ENCODE data around the gene ETV6.
A peak's percentile ranks its signal among the peaks of the same experiment; 100 is the strongest.

The ETV6 gene

GRCh38 chr12:11776316-11776715 lies 126.8 kb downstream of the ETV6 start:
- DNase-seq (ENCODE audit: insufficient read length): no peak
- no peak for FAIRE-seq
- TF ChIP-seq TAF1 (IDR thresholded peaks at IDR 0.05; ENCODE audit: borderline replicate concordance, low read depth, low read length) (no peak), POLR2AphosphoS5 (IDR thresholded peaks at IDR 0.05; ENCODE audit: low read depth, low read length) (no peak), POLR2A (IDR thresholded peaks at IDR 0.05; ENCODE audit: low read depth, low read length) (no peak)

GRCh38 chr12:11777451-11777850 lies 128.0 kb downstream of the ETV6 start:
- FAIRE-seq (peak; percentile 5), DNase-seq (ENCODE audit: insufficient read length) (no peak)
- TF ChIP-seq POLR2AphosphoS5 (IDR thresholded peaks at IDR 0.05; ENCODE audit: low read depth, low read length) (no peak), TAF1 (IDR thresholded peaks at IDR 0.05; ENCODE audit: borderline replicate concordance, low read depth, low read length) (no peak), POLR2A (IDR thresholded peaks at IDR 0.05; ENCODE audit: low read depth, low read length) (no peak; the same call in 1 of the 2 replicates)

- DNase-seq (ENCODE audit: insufficient read length): no peak
- FAIRE-seq: peak; percentile 64
- TF ChIP-seq POLR2A (IDR thresholded peaks at IDR 0.05; ENCODE audit: low read depth, low read length): no peak
- no peak for TF ChIP-seq POLR2AphosphoS5 (IDR thresholded peaks at IDR 0.05; ENCODE audit: low read depth, low read length)
- no peak for TF ChIP-seq TAF1 (IDR thresholded peaks at IDR 0.05; ENCODE audit: borderline replicate concordance, low read depth, low read length)
Measured at GRCh38 chr12:11777962-11778361, 128.5 kb downstream of the ETV6 start.

GRCh38 chr12:11778713-11779685 lies 129.5 kb downstream of the ETV6 start:
- DNase-seq (ENCODE audit: insufficient read length) (no peak), FAIRE-seq (peak; percentile 88)
- TF ChIP-seq POLR2A (IDR thresholded peaks at IDR 0.05; ENCODE audit: low read depth, low read length) (no peak), POLR2AphosphoS5 (IDR thresholded peaks at IDR 0.05; ENCODE audit: low read depth, low read length) (no peak), TAF1 (IDR thresholded peaks at IDR 0.05; ENCODE audit: borderline replicate concordance, low read depth, low read length) (no peak)

GRCh38 chr12:11780521-11781101 lies 131.1 kb downstream of the ETV6 start:
- TF ChIP-seq TAF1 (IDR thresholded peaks at IDR 0.05; ENCODE audit: borderline replicate concordance, low read depth, low read length): no peak
- peak; percentile 76 for TF ChIP-seq POLR2AphosphoS5 (IDR thresholded peaks at IDR 0.05; ENCODE audit: low read depth, low read length)
- 0 out of 2 replicates have a peak, but pooled peaks have one; percentile 18 for TF ChIP-seq POLR2A (IDR thresholded peaks at IDR 0.05; ENCODE audit: low read depth, low read length)
- FAIRE-seq: no peak
- no peak for DNase-seq (ENCODE audit: insufficient read length)

GRCh38 chr12:11782914-11783420 lies 133.5 kb downstream of the ETV6 start:
- TF ChIP-seq POLR2A (IDR thresholded peaks at IDR 0.05; ENCODE audit: low read depth, low read length): no peak
- TF ChIP-seq TAF1 (IDR thresholded peaks at IDR 0.05; ENCODE audit: borderline replicate concordance, low read depth, low read length): no peak
- TF ChIP-seq POLR2AphosphoS5 (IDR thresholded peaks at IDR 0.05; ENCODE audit: low read depth, low read length): no peak
- FAIRE-seq (peak; percentile 14), DNase-seq (ENCODE audit: insufficient read length) (no peak)

GRCh38 chr12:11785712-11786111 lies 136.2 kb downstream of the ETV6 start:
- TF ChIP-seq TAF1 (IDR thresholded peaks at IDR 0.05; ENCODE audit: borderline replicate concordance, low read depth, low read length) (no peak), POLR2AphosphoS5 (IDR thresholded peaks at IDR 0.05; ENCODE audit: low read depth, low read length) (no peak), POLR2A (IDR thresholded peaks at IDR 0.05; ENCODE audit: low read depth, low read length) (no peak)
- FAIRE-seq: no peak
- no peak for DNase-seq (ENCODE audit: insufficient read length)

GRCh38 chr12:11786638-11787365 lies 137.3 kb downstream of the ETV6 start:
- TF ChIP-seq POLR2A (IDR thresholded peaks at IDR 0.05; ENCODE audit: low read depth, low read length): no peak
- TF ChIP-seq TAF1 (IDR thresholded peaks at IDR 0.05; ENCODE audit: borderline replicate concordance, low read depth, low read length): no peak
- no peak for TF ChIP-seq POLR2AphosphoS5 (IDR thresholded peaks at IDR 0.05; ENCODE audit: low read depth, low read length)
- DNase-seq (ENCODE audit: insufficient read length) (no peak), FAIRE-seq (no peak)

GRCh38 chr12:11787437-11787836 lies 138.0 kb downstream of the ETV6 start:
- DNase-seq (ENCODE audit: insufficient read length) (no peak), FAIRE-seq (no peak)
- TF ChIP-seq POLR2AphosphoS5 (IDR thresholded peaks at IDR 0.05; ENCODE audit: low read depth, low read length) (no peak), TAF1 (IDR thresholded peaks at IDR 0.05; ENCODE audit: borderline replicate concordance, low read depth, low read length) (no peak), POLR2A (IDR thresholded peaks at IDR 0.05; ENCODE audit: low read depth, low read length) (no peak)

GRCh38 chr12:11787933-11788849 lies 138.7 kb downstream of the ETV6 start:
- DNase-seq (ENCODE audit: insufficient read length) (no peak), FAIRE-seq (no peak)
- no peak for TF ChIP-seq POLR2A (IDR thresholded peaks at IDR 0.05; ENCODE audit: low read depth, low read length)
- no peak for TF ChIP-seq POLR2AphosphoS5 (IDR thresholded peaks at IDR 0.05; ENCODE audit: low read depth, low read length)
- no peak for TF ChIP-seq TAF1 (IDR thresholded peaks at IDR 0.05; ENCODE audit: borderline replicate concordance, low read depth, low read length)

All from GM12892 (cell line).